HG02943 (cell line): ENCODE results near the gene NEUROG2.

Experiments
- ATAC-seq: cut with Tn5 transposase; IDR thresholded peaks from one replicate; pipeline ENCODE4 v1.9.1; 2021; ENCODE audit warnings: mild to moderate bottlenecking, low read depth, moderate library complexity; ENCODE audit not compliant: unreplicated experiment

NEUROG2 gene

DNA sequence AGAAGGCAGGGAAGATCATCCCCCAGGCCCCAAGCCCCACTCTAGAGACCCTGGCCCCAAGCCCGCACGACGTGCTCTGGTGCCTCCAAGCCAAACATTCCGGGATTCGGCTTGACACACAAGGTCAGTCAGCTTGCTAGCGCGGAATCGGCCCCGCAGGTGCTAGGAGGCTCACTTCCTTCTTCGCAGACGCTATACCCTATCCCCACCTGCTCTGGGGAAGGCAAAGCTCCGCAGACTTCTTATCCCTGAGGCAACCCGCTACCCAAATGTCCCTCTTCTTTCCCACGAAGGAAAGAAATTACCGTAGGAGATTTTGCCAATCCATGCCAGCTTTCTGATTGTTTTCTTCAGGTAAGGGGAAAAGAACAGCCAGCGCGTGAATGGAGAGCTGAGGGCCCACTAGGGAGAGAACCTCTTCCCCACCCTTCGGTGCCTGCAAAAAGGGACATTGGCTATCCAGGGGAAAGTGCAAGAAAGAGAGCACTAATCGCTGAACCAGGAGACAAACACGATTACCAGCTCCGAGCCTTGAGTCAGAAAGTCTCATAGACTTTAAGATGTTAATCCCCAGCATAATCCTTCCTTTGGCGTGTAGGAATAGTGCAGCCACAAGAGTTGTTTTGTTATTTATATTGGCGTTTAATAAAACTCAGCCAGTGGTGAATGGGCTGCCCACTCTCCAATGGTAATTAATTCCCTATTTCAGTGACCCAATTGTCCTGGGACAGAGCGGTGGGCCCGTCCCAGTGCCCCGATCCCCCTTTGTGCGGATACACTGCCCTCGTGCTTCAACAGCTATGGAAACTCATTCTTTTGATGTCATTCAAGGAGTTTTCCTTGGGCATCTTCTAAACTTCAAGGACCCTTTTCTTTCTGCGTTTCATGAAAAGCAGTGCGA lies 5.4 kb upstream of the NEUROG2 start:
- ATAC-seq = no peak

DNA sequence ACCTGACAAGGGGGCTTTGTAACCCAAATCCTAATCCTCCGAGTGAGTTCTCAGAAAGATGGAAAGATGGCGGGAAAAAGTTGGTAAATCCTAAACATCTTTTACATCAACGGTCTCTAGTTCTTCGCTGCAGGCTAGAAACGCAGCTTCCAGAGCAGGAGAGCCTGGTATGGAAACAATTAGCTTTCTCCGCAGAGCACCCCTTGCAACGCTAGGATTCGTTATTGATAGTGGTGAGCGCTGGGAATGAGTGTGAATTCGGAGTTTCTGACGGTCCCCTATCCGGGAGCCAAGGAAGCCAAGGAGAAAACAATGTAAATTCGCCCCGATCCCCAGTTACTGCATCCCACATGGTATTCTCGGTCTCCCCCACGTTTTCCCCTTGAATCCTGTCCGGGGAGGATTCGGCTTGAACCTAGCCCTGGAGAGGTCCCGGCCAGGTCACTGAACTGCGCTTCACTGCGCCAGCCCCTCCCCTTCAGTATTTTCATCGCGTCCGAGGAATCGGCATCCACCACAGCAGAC lies 4.7 kb upstream of the NEUROG2 start:
- ATAC-seq = no peak

DNA sequence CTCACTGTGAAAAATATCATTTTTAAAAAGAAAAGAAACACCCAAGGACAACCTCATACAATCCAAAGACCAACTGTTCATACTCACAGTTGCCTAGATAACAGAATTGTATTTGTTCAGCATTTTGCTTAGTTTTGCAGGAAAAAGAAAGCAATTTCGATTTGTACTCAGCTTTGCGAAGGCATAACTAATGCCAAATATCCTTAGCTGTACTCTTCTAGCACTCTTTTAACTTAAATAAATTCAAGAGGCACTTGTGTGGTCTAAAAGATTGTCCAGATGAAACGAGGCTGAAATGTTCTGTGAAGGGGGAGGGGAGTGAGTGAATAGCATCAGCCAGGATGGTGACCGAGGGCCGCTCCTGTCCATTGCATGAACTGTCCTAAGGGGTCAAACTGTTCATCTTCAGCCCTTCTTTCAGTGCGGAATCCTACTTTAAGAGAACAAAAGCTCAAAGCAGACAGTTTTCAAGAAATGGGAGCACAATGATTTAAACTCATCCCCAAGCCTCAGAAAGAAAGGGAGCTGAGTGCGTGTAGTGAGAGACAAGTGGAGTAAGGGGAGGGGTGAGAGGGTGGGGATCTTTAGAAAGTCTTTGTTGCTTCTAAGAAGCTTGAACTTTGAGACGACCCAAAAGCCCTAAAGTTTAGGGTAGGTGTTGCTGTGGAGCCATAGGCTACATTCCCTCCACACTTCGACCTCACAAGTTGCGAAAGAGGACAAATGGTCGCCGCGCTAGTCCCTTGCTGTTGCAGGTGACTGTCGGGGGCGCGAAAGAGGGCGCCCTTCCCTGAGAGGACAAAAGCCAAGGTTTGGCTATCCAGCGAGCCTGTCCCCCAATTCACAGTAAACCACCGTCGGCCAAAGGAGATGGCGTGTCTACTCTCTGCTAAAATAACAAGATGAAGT lies 4.0 kb upstream of the NEUROG2 start:
- no peak for ATAC-seq

DNA sequence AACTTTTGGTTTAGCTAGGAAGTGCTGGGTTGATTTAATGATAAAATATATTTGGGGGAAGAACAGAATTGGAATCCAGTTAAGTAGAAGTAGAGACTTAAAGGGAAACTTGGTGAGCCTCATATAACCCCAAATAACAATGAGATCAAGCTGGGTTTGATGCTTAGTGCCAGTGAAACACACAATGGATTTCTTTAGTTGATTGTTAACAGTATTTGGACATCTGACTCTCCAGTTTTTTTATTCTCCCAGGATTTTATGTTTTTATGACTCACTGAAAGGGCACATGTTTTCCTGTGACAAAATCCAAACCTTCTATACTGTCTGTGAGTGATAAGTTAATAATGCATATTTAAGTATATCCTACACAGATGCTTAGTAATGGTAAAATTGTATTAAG lies 2.7 kb upstream of the NEUROG2 start:
- no peak for ATAC-seq

DNA sequence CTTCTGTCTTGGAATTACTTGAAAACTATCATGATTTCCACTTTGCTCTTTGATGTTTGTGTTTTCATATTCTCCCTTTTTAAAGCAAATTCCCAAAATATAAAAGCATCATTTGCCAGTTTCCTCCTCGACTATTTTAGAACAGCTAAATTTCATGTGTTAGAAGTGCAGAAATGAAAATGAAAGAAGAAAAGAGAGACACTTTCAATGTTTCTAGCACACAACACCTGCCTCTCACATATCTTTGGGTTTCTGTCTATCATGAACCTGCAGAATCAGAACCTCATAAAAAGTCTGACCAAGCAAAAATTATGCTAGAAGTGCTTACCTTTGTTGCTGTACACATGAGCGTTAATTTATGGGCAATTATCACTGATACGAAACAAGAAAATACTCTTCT lies 1.9 kb upstream of the NEUROG2 start:
- ATAC-seq = no peak

- no peak for ATAC-seq
These were observed 1.2 kb upstream of the NEUROG2 start for GRCh38 chr4:112517067-112517634.

GRCh38 chr4:112516471-112517066 lies 589 bp upstream of the NEUROG2 start:
- ATAC-seq = no peak

GRCh38 chr4:112515198-112516065 lies 548 bp downstream of the NEUROG2 start:
- ATAC-seq = peak; percentile 32

DNA sequence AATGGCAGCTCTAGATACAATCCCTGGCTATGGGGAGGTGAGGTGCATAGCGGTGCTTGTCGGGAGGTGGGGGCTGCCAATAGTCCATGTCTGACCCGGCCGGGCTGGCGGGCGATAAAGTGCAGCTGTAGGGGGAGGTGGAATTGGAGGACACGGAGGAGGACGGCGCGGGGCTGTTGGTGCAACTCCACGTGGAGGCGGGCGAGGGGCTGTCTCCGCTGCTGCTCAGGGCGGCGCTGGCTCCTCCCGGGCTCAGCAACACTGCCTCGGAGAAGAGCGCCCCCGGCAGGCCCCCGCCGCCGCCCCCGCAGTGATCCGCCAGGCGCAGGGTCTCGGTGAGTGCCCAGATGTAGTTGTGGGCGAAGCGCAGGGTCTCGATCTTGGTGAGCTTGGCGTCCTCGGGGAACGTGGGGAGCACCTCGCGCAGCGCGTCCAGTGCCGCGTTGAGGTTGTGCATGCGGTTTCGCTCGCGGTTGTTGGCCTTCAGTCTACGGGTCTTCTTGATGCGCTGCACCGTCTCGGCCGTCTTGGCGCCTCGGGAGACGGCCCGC lies 1.3 kb downstream of the NEUROG2 start:
- peak; percentile 6 for ATAC-seq

DNA sequence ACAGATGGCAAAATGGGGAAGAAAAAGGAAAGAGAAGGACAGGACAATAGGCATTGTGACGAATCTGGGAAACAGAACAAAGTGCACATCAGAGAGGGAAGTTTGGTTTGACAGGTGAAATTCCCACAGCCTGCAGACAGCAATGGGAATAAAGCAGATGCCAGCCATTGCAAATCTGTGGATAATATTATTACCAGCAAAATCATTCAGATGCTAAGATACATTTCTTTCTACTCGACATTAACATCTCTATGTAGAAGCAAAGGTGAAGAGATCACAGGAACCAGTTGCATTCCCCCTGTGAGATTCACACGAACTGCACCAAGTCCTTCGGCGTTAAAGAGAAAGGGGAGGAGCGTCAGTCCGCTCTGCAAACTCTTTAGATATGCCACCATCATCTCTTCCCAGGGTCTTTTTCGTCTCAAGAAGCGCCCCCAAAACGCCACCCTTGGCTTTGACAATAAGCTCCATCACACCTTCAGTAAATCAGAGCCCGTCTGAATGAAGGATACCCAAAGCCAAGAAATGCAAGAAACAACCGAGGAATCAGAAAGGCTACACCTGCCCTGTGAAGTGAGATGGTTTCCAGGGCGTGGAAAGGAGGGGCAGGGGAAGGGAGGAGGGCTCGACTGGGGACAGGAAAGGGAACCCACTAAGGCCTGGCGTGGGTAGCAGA lies 1.9 kb downstream of the NEUROG2 start:
- ATAC-seq = peak; percentile 9

GRCh38 chr4:112511803-112512118 lies 4.2 kb downstream of the NEUROG2 start:
- no peak for ATAC-seq

GRCh38 chr4:112511093-112511802 lies 4.7 kb downstream of the NEUROG2 start:
- no peak for ATAC-seq

DNA sequence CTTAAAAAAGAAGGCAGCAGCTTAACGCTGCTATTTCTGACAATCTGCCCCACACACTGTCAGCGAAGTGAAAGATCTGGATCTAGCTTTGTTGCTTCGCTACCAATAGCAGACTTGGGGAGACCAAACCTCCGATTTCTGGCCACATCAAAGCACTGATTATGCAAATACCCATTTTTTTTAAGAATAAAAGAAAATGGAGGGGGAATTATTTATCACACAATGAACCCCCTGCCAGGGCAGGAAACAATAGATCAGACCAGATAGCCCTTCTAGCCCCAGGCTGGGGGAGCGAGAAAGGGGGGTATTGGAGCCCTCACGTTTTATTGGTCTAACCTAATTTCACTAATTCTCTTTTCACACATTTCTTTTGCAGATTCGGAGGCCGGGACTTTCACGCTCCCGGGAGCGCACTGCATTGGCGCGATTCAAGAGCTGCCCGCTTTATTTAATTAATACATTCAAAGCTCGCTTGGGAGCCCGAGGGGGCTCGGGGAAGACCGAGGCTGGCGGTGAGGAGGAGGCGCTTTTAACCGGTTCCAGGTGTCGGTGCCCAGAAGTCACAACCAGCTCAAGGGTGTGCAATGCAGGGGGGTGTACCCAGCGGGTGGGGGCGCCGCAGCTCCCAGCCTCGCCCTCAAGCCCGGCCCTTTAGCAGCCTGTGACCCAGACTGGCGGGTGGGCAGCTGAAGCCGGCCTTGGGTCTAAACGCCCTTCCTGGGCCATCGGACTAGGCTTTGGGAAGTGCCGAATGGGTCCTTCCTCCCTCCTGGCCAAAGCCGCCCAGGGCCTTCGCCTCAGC lies 5.5 kb downstream of the NEUROG2 start:
- no peak for ATAC-seq

- ATAC-seq = no peak
These were observed 6.5 kb downstream of the NEUROG2 start for GRCh38 chr4:112509243-112510141.

GRCh38 chr4:112508356-112508755 lies 7.6 kb downstream of the NEUROG2 start:
- ATAC-seq = no peak

- ATAC-seq = no peak
These were observed 11.2 kb downstream of the NEUROG2 start for GRCh38 chr4:112504807-112505206.
